Inferior parietal cortex (tissue), 1 donor: ENCODE results near the gene DLL1.

Source experiments
- DNase-seq: peaks from one replicate; pipeline ENCODE4 v3.0.0-alpha.2; 2016; ENCODE audit errors: extremely low spot score

The DLL1 gene

DNA sequence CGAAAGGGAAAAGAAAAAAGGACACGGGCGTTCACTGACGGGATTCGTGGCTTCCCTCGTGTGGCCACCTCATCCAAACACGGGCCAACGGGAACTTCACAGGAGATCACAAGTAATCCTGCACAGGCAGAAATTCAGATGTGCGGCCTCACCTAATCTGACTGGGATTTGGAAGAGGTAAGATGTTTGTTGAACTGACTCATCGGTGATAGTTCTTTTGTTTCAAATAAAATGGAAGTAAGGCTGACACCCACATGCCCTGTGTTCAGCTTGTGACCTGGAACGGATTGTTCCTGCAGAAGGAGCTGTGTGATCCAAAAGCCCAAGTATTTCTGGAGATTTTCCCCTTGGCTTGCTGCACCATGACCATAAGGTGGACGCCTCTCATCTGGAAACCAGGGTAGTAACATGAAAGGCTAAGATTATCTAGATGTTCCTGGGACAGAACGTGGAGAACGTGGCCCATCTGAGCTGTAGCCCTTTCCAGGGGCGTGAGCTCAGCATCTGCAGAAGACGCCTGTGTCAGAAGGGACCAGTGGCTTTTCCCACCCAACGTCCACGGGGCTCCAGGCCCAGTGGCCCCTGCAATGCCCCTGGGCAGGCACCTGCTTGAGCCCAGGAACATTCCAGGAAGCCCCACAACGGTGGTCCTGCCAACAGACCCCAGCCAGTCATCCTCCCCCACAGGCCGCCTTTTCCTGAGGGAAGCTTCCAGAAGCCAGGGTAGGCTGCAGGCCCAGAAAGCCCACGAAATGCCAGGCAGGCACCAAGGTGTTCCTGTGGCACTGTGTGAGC lies 39.7 kb downstream of the DLL1 start:
- no peak for DNase-seq

DNA sequence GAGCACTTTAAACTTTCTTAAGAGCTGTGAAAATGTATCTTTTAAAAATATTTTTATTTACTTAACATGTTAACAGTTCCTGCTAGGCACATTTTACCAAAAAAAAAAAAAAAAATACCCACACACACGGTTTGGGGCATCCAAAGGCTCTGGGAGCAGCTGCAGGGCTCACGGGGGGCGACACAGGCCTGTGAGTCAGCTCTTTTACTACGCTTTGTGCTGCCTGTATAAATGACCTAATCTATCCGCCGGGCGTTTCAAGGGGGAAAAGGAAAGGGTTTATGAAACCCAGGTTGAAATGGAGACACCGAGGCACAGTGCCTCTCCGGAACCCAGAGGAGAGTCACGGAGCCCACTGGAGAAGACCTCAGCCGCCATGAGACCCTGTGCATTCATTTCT lies 40.4 kb downstream of the DLL1 start:
- DNase-seq = no peak

DNA sequence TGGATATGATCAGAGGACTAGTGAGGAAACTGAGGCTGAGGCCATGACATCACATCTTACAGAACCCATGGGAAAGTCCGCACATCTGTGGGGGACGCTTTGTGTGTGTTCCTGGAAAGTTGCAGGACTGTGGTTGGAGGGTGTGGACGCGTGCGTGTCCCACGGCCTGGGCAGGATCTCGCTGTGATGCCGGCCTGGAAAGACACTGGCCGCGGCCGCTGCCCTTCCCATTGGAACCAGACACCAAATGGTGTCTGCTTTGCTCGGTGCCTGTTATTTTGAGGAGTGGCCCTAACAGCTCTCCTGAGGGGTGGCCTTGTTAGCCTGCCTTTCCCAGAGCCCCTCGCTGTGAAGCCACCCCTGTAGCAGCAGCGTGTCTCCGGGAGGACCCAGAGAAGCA lies 41.1 kb downstream of the DLL1 start:
- DNase-seq = no peak

DNA sequence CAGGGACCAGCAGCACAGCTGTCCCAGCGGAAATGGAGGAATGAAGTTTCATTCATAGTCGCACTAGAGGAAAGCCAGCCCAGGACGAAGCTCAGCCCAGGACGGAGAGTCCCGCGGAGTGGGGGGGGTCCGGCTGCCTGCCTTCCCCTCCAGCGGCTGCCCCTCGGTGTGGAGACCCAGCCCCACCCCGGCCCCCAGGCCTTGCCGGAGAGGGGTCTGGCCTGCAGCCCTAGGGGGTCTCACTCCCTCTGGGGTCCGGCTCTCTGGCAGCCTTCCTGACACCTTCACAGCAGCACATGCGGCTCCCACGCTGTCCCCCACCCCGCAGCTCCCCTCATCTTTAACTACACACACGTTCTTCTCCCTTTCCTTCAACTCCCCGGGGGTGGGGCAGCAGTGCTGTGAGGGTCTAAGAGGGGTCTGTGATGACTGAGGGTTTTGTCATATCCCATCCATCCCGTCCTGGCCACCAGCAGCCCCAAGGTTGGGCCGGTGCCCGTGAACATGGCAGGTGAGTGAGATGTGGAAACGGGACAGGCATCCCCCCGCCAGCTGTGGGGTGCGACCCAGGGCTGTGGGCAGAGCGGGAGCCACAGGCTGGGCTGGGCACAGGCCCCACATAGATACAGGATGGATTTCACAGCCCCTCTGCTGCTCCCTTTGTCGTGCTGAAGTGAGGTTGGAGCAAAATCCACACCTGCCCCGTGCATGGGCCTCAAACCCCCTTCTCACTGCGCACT lies 41.8 kb downstream of the DLL1 start:
- no peak for DNase-seq

DNA sequence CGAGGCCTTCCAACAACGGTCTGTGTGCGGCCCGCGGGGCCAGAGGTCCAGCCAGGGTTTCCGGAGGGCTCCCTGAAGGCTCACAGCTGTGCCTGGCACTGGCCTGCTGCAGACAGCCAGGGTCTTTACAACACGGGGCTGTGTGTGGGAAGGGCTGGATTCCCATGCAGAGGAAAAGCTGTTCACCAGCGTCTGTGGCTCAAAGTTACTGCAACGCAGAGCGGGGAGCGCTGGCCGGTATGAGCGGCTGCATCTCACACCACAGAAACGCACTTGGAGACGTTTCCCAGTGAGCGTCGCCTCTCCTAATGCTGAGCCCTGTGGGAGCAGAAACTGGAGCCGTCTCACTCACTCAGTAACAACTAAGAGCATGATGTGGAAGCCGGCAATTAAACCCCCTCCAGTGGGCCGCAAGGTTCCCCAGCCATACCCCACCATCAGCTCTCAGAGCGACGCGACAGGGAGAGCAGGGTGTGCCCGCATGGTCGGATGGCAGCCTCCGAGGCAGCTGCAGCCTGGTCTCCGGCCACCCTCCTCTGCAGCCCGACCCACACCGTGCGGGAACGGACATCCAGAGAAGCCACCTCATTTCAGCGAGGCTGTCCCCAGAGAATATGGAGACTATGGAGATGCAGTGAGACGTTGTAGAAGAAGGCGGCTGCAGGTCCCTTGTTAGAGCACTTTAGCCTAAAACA lies 42.6 kb downstream of the DLL1 start:
- DNase-seq = no peak

DNA sequence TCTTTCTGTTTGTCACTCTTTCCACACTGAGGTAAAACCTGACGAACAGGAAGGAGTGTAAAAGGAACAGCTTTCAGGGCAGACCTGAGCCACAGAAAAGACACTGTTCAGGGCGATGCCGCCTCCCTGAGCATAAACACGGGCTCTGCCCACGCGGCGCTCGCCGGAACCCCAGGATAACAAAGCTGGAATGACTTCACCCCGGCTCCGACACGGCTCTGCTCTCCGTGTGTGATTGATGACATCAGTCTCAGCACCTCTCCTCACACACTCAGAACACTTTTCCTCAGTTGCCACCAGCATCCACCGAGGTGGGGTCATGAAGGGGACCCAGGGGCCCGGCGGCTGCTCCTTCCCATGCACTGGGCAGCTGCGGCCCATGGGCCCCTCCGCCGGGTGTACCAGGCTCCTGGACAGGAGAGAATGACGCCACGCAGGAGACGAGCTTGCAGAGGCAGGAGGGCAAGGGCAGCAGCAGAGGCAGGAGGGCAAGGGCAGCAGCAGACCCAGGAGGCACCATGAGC lies 43.6 kb downstream of the DLL1 start:
- no peak for DNase-seq

DNA sequence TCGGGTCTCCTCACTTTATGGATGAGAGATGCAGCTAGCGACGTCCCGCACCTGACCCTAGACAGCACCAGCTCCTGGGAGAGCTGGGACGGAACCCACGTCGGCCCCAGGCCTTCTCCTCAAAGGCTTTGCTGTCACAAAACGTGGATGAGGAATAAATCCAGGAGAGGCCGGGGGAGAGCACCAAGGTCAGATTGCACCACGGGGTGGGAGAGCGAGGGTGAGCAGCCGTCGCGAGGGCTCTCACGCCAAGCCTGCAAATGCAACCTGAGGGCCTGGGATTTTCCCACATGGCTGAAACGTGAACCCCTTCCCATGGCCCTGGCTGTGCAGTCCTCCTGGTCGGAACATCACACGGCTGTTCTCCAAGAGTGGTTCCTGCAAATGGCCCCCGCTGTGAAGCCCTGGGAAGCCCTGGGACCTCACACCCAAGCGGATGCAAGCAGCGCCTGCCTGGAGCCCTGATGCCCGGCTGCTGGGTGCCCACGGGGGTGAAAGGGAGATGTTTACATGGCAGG lies 45.3 kb downstream of the DLL1 start:
- no peak for DNase-seq

DNA sequence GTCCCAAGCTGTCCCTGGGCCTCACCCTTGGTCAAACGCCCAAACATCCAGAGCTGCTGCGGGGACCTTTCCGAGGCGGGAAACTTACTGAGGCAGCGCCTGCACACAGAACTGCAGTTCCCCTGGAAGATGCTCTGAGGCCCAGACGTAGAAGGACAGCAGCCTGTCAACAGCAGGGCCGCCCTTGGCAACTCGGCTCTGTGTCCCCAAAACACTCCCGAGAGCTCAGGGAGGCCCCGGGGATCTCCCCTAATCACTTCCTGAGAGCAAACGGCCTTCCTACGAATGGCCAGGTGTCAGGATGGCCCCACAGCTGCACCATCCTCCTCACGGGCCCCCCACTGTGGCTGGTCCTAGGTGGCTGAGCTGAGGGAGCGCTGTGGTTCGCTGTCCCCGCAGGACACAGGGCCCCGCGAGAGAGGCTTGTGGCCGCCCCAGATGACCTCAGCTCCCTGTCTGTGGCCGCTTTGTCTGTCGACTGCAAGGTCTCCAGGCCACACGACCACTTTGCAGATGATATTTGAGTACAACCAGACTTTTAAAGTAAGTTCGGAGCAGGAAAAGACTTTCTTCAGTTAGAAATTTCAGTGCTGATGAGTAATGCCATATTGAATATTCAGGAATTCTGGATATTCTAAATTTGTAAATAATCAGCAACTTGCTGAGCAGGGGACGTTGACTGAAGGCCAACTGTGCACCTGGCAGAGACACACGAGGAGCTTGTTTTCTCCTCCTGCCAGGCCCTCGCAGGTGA lies 46.0 kb downstream of the DLL1 start:
- DNase-seq = no peak

DNA sequence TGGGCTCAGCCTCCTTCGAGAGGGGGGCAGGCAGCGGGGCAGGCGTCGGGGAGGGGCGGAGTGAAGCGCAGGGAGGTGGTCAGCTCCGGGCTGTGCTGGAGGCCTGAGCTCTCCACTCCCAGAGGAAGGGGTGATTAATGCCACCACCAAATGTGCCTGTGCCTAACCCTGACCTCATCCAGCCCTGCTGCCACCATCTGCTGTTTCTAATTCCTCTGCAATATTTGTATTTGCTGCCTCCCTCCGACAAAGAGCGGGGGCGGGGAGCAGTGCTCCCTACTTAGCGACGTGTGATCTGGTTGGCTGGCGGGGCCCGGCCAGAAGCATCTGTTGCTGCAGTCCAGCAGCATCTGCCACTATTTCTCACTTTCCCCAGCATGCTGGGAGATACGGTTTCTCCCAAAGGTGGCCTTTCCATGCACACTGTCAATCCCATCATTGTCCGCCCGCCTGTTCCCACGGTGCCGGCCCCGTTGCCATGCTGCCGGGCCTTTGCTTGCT lies 47.0 kb downstream of the DLL1 start:
- DNase-seq = peak; percentile 36

DNA sequence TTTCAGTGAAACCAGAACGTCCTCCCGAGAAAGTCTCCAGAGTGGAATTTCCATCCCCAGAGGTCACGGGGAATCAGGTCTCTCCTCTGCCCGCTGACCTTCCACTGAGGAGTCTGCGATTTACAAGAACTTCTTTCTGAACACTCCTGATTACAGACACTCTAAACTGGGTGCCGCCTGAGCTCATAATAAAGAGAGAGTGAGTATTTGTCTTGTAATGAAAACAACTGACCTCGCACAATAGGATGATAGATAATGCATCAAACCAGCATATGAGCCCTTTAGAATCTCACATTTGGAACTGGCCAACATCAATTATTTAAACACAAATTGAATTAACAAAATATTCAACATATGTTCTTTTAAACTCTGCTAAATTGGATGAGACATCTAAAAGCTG lies 47.5 kb downstream of the DLL1 start:
- DNase-seq = peak; percentile 11

DNA sequence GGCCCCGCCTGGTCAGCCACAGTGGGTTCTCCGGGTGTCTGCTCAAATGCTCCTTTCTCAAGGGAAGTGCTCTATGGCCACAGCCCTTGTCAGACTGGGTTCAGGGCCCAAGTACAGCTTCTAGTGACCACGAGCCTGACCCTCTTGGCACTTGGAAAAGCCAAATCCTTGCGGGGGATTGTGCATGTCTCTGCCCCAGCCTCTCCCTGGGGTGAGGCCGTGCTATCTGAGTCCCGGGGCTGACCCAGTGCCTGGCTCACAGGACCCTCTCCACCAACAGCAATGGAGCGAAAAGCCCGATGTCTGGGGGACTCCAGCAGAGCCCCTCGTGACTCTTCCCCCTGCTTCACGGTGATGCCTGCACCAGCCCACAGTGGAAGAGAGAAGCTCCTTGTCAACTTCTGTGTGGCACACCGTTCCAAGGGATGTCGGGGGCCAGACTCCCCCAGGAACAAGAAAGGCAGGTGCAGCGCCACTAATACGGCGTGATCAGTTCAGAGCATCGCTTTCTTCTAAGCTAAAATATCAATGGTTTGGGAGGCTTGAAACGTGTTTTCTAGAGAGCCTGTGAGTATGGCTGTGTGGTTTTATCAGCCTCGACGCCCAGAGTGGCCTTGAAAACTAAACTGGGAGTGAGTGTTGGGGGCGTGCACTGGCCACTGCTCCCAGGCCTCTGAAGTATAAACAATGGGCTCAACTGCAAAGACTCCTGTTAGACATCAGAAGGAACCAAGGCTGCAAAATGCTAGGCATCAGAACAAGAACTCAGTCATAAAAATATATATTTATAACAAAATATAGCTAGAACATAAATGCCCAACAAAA lies 51.9 kb downstream of the DLL1 start:
- DNase-seq = no peak

DNA sequence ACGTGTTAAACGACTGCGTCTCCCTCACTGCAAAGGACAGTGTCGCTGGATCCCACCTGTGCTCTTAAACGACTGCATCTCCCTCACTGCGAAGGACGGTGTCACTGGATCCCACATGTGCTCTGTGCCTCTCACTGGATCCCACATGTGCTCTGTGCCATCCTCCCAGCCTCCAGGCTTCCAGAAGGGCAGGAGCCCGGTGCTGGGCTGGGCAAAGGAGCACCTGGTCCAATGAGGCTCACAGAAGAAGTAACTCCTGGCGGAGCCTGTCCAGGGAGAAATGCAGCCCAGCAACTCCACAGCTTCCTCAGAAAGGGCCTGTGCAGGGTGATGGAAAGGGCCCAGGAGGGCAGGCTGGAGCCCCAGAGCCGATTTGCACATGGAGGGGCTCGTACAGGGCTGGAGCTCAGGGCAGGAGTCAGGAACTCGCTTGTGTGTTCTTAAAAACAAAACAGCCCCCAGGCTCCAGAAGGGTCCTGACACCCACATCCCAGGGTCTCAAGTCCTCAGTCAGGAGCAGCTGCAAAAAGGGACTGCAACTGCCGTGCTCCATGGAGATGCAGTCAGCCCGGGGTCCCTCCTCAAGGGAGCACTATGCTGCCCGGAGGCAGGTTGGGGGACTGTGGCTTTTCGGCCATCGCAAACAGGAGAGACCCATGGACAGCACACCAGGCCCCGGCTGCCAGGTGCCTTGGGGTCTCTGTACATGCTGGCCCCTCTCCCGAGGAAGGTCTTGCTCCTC lies 52.7 kb downstream of the DLL1 start:
- DNase-seq = no peak

DNA sequence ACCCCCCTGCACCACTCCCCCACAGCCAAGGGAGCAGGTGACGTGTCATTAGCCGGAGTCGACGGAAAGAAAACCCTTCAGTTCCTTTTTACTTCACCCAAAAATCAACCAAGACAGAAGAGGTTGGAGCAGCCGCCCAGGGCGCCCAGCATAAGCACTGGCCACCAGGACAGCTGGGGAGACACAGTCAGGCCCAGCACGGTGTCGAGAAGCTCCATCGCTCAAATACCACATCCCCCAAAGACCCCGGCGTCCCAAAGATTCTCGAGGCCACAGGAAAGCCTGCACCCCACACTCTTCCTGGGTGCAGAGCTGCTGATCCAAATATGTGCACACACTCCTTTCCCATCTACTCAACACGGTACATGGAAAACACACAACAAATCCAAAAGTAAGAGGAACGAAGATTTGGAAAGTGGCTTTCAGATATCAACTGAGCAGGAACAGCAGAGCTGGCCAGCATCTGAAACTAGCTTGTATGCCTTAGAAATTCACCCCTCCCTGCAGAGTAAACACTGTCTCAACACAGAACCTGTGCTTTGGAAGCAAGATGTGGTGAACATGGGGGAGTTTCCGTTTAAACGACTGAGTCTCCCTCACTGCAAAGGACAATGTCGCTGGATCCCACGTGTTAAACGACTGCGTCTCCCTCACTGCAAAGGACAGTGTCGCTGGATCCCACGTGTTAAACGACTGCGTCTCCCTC lies 54.6 kb downstream of the DLL1 start:
- DNase-seq = no peak

DNA sequence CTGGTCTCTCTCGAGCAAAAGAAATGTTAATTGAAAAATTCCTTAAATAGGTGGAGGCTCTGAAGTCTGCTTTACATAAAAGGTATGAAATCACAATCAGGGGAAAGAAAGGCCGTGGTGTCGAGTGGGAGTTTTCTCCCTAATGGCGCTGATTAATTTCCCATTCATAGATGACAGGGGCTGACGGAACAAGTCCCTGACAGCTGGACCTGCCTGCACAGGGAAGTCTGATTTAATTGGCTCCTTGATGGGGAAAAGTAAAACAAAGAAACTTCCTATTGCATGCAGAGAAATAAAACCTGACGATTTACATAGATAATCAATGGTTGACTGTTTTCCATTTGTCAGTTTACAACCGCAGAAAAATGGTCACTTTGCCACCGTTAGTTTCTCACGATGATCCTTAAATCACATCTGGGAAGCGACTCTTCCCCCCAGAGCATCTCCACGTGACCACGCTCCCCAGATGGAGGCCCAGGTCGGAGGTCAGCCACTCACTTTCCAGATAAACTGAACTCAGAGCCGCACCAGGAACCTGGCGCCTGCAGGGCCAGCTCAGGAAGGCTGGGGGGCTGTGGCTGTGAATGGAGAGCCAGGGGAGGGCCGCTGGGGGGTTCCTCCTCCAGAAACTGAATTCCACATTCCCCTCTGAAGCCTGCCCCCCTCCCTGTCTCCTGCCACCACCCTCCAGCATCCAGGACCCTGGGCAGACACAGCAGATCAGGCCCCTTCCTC lies 55.3 kb downstream of the DLL1 start:
- no peak for DNase-seq

DNA sequence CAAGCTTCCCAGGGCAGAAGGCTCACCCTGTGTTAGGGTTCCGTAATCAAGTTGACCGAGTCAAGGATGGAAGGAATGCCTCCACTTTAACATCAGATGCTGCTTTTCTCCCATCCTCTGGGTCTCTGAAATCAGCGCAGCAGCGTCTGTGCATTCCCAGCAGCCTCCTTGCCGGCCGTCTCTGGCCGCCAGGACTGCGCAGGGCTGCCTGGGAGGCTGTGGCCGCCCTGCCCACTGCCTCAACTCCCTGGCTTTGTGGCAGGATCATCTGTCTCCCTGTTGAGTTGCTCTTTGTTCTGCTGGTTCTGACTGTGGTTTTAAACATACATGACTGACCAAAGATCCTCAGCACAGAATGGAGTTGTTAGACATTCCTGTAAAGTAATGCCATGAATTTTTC lies 56.5 kb downstream of the DLL1 start:
- DNase-seq = peak; percentile 15

DNA sequence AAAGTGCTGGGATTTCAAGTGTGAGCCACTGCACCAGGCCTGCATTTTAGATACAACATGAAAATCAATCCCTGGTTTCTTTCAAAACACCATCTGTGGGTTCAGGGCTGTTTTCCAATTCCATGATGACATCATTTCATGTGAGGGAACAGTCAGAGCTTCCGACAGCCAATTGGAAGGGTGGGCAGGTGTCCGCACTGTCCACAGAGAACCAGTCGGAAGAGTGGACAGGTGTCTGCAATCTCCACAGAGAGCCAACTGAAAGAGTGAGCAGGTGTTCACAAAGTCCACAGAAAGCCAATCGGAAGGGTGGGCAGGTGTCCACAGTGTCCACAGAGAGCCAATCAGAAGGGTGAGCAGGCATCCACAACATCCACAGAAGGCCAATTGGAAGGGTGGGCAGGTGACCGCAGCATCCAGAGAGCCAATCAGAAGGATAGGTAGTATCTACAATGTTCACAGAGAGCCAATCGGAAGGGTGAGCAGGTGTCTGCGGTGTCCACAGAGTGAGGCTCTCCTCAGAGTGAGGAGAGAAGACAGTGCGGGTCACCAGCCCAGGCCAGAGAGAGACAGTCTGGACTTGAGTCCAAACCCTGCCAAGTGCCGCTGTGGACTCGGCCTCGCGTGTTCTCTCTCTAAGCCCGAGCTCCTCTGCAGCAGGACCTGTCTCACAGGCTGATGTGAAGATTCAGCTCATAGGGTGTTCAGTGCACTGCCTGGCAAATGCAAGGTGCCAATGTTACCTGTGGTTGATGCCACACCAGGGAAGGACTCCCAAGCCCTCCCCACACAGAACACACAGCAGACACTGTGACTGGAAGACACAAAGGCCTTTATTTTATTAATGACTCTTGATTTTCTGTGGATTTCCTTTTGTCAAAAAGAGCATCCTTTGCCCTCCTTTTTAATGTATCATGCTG lies 57.3 kb downstream of the DLL1 start:
- no peak for DNase-seq
